NB4 (cell line): ENCODE data around the gene DMC1.

Source experiments
- DNase-seq: peaks from one replicate; pipeline ENCODE4 v3.0.0; 2010; ENCODE audit warnings: low read depth
- H3K4me3 ChIP-seq: one replicate; pipeline ENCODE4 v1.5.1; 2011; ENCODE audit warnings: mild to moderate bottlenecking, low read depth, low read length, moderate library complexity
- CTCF ChIP-seq: IDR thresholded peaks from one replicate; pipeline ENCODE4 v1.5.1; 2012; ENCODE audit warnings: low read depth, low read length
- MYC ChIP-seq: IDR thresholded peaks from 2 replicates; pipeline ENCODE4 v1.6.1; 2011; ENCODE audit warnings: low read depth, low read length
- POLR2A ChIP-seq: IDR thresholded peaks from 2 replicates; pipeline ENCODE4 v1.6.1; 2011; ENCODE audit warnings: mild to moderate bottlenecking; ENCODE audit not compliant: insufficient read length; ENCODE audit errors: extremely low read depth
- TF ChIP-seq, protein P1 (sequence below): IDR thresholded peaks from 2 replicates; pipeline ENCODE4 v1.6.1; 2011; ENCODE audit warnings: low read depth, low read length

The DMC1 gene

GRCh38 chr22:38490915-38491314 is 79.1 kb downstream of the DMC1 start:
- no peak overlapping the region for H3K4me3 ChIP-seq
- TF ChIP-seq POLR2A: no peak
- no peak for TF ChIP-seq CTCF
- TF ChIP-seq MYC: no peak
- TF ChIP-seq, protein P1, sequence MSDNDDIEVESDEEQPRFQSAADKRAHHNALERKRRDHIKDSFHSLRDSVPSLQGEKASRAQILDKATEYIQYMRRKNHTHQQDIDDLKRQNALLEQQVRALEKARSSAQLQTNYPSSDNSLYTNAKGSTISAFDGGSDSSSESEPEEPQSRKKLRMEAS: no peak
- DNase-seq: no peak

DNA sequence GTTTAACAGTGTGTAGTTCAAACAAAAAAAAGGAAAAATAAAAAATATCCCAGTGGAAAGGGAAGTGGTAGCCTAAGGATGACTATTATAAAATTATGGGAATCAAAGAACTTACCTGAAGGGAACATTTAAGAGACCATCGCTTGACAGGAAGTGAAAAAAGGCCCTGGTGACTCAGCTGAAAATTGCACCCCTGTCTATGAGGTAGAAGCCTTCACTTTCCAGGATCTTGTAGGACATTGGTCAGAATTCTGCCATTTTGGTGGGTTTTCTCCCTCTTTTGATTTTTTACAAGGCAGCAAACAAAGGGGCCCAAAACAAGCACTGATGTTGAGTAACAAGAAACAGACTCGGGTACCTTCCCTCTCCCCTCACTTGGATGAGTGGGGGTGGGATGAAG is 79.5 kb downstream of the DMC1 start:
- no peak for DNase-seq
- TF ChIP-seq, protein P1: no peak
- no peak for TF ChIP-seq CTCF
- no peak for TF ChIP-seq POLR2A
- TF ChIP-seq MYC: no peak
- H3K4me3 ChIP-seq: no peak overlapping the region

GRCh38 chr22:38489561-38490145 is 80.3 kb downstream of the DMC1 start:
- no peak overlapping the region for H3K4me3 ChIP-seq
- no peak for TF ChIP-seq MYC
- no peak for TF ChIP-seq POLR2A
- TF ChIP-seq CTCF: no peak
- TF ChIP-seq, protein P1: no peak

GRCh38 chr22:38489142-38489541 is 80.8 kb downstream of the DMC1 start:
- H3K4me3 ChIP-seq: no peak overlapping the region
- DNase-seq: no peak
- TF ChIP-seq MYC: no peak
- TF ChIP-seq POLR2A: no peak
- TF ChIP-seq, protein P1: no peak
- TF ChIP-seq CTCF: no peak

More at GRCh38 chr22:38489561-38490145, 80.3 kb downstream of the DMC1 start:
- no peak for DNase-seq

GRCh38 chr22:38487946-38488345 is 82.0 kb downstream of the DMC1 start:
- DNase-seq: no peak
- H3K4me3 ChIP-seq: no peak overlapping the region
- TF ChIP-seq, protein P1: no peak
- no peak for TF ChIP-seq MYC
- no peak for TF ChIP-seq POLR2A
- TF ChIP-seq CTCF: no peak
